GM12878 (cell line): ENCODE measurements around the gene TULP4. TPM values are rescaled to one million over a fixed set of nuclear protein-coding genes. Genes with fewer than 3 reads are reported as not detected.

Source experiments
- ATAC-seq: fragments of 200-7000 bp; cut with Tn5 transposase; 3 replicates; pipeline ENCODE4 v1.9.1; 2020; ENCODE audit warnings: mild to moderate bottlenecking, moderate library complexity
- BruUV-seq: library from RNA; stranded (reverse); fragments of 400-500 nt; replicated peaks from 2 replicates; lab custom pipeline; 2021; lab: Mats Ljungman, UMichigan
- CTCF ChIA-PET: fragments of 300-600 bp; sonication (Branson Sonifier 250); formaldehyde crosslinking; extraction: SDS; loops from one replicate; lab custom pipeline; 2021; ENCODE audit warnings: inconsistent platforms; lab: Yijun Ruan, JAX
- POLR2A ChIA-PET: fragments of 350-600 bp; formaldehyde crosslinking; extraction: SDS; loops from one replicate; lab custom pipeline; 2021; ENCODE audit warnings: inconsistent platforms; lab: Charles Lee
- RAD21 ChIA-PET: fragments of 300-600 bp; sonication (Branson Sonifier 250); formaldehyde crosslinking; loops from one replicate; lab custom pipeline; 2023; ENCODE audit warnings: antibody characterized with exemption; ENCODE audit not compliant: unreplicated experiment; lab: Charles Lee
- SMC1A ChIA-PET: fragments of 300-600 bp; sonication (Branson Sonifier 250); formaldehyde crosslinking; loops from one replicate; lab custom pipeline; 2023; ENCODE audit not compliant: unreplicated experiment, uncharacterized antibody; lab: Charles Lee
- DNase-seq: peaks from one replicate; pipeline ENCODE4 v3.0.0-alpha.2; 2011; ENCODE audit warnings: low read depth, low spot score
- FAIRE-seq: peaks from 3 replicates; lab custom pipeline; 2011; peaks lifted over from hg19 to GRCh38; lab: Jason Lieb, UNC
- H2AFZ ChIP-seq: 2 replicates; pipeline ENCODE4 v1.6.0; 2011; ENCODE audit warnings: low read depth, low read length, control low read depth; ENCODE audit not compliant: control insufficient read depth
- H3K27ac ChIP-seq: 2 replicates; pipeline ENCODE4 v1.5.1; 2011; ENCODE audit warnings: control low read depth; ENCODE audit not compliant: control insufficient read depth, insufficient read depth
- H3K27me3 ChIP-seq, 2 experiments: replicated peaks in 1 of 2; 2 replicates each; pipeline versions ENCODE4 v1.6.0 to v1.6.1; 2011; ENCODE audit warnings: low read length in 1 of 2; ENCODE audit not compliant: control insufficient read depth in 2 of 2, insufficient read depth in 2 of 2
- H3K36me3 ChIP-seq, 2 experiments: 2 replicates each; pipeline ENCODE4 v1.5.1; 2011; ENCODE audit warnings: low read length in 1 of 2; ENCODE audit not compliant: control insufficient read depth in 2 of 2, insufficient read depth in 2 of 2
- H3K4me1 ChIP-seq: 2 replicates; pipeline ENCODE4 v1.6.1; 2011; ENCODE audit warnings: mild to moderate bottlenecking, low read length, moderate library complexity, mixed read lengths; ENCODE audit not compliant: control insufficient read depth, insufficient read depth
- H3K4me2 ChIP-seq: 2 replicates; pipeline ENCODE4 v1.6.0; 2011; ENCODE audit warnings: control low read depth; ENCODE audit not compliant: control insufficient read depth, insufficient read depth
- H3K4me3 ChIP-seq: fragments of 200-600 bp; sonication (generic); 2 replicates; pipeline ENCODE4 v1.5.1; 2016
- H3K79me2 ChIP-seq: 2 replicates; pipeline ENCODE4 v1.6.0; 2011; ENCODE audit warnings: low read length; ENCODE audit not compliant: control insufficient read depth, insufficient read depth
- H3K9ac ChIP-seq: 2 replicates; pipeline ENCODE4 v1.8.0; 2011; ENCODE audit warnings: low read length, control low read depth, mixed read lengths; ENCODE audit not compliant: control insufficient read depth, insufficient read depth
- H3K9me3 ChIP-seq: replicated peaks from 3 replicates; pipeline ENCODE4 v1.5.1; 2011; ENCODE audit warnings: mild to moderate bottlenecking, low read length; ENCODE audit not compliant: control insufficient read depth, insufficient read depth
- H4K20me1 ChIP-seq: 2 replicates; pipeline ENCODE4 v1.6.0; 2011; ENCODE audit not compliant: control insufficient read depth, insufficient read depth
- ATF7 ChIP-seq: fragments of 450-650 bp; IDR thresholded peaks from 2 replicates; pipeline ENCODE4 v1.6.1; 2016; ENCODE audit warnings: low read depth, mild to moderate bottlenecking
- BACH1 ChIP-seq: fragments of 450-650 bp; IDR thresholded peaks from 2 replicates; pipeline ENCODE4 v1.6.1; 2017; ENCODE audit warnings: mild to moderate bottlenecking, borderline replicate concordance
- CREB1 ChIP-seq: IDR thresholded peaks from 2 replicates; pipeline ENCODE4 v1.6.1; 2012; ENCODE audit warnings: low read depth, mild to moderate bottlenecking, inconsistent platforms
- EGR1 ChIP-seq, 2 experiments: IDR thresholded peaks; 1 replicate in 1 of 2; 2 replicates in 1 of 2; pipeline ENCODE4 v1.6.1; 2011 to 2012; ENCODE audit warnings: low read depth in 2 of 2, low read length in 2 of 2, borderline replicate concordance in 1 of 2, mild to moderate bottlenecking in 1 of 2, moderate library complexity in 1 of 2
- FOXM1 ChIP-seq: IDR thresholded peaks from 2 replicates; pipeline ENCODE4 v1.6.1; 2012; ENCODE audit warnings: low read depth, mild to moderate bottlenecking, inconsistent platforms, low read length, moderate library complexity
- IKZF2 ChIP-seq, 2 experiments: fragments of 450-650 bp; IDR thresholded peaks; 2 replicates each; pipeline ENCODE4 v1.6.1; 2017; ENCODE audit warnings: mild to moderate bottlenecking in 2 of 2, moderate library complexity in 2 of 2
- MLLT1 ChIP-seq: fragments of 450-650 bp; IDR thresholded peaks from 2 replicates; pipeline ENCODE4 v1.6.1; 2016; ENCODE audit warnings: mild to moderate bottlenecking
- MTA3 ChIP-seq: IDR thresholded peaks from 2 replicates; pipeline ENCODE4 v1.6.1; 2012; ENCODE audit warnings: low read length, inconsistent platforms, borderline replicate concordance
- NFIC ChIP-seq: IDR thresholded peaks from 2 replicates; pipeline ENCODE4 v1.6.1; 2012; ENCODE audit warnings: low read depth, mild to moderate bottlenecking, inconsistent platforms, low read length, moderate library complexity
- NR2F1 ChIP-seq: fragments of 450-650 bp; conservative IDR thresholded peaks from 2 replicates; pipeline ENCODE4 v1.6.1; 2017; ENCODE audit warnings: mild to moderate bottlenecking
- NRF1 ChIP-seq: conservative IDR thresholded peaks from 2 replicates; pipeline ENCODE4 v1.6.1; 2011; ENCODE audit warnings: mild to moderate bottlenecking, low read depth, low read length, improper control_type of control experiment
- POLR2AphosphoS5 ChIP-seq: IDR thresholded peaks from 2 replicates; pipeline ENCODE4 v1.6.1; 2011; ENCODE audit warnings: mild to moderate bottlenecking, low read length, inconsistent platforms
- RAD21 ChIP-seq: IDR thresholded peaks from 2 replicates; pipeline ENCODE4 v1.6.1; 2011; ENCODE audit warnings: mild to moderate bottlenecking, low read depth, low read length, moderate library complexity; ENCODE audit not compliant: insufficient read depth
- RAD51 ChIP-seq: fragments of 450-650 bp; IDR thresholded peaks from 2 replicates; pipeline ENCODE4 v1.6.1; 2016; ENCODE audit warnings: moderate library complexity, mild to moderate bottlenecking, inconsistent platforms
- SIX5 ChIP-seq: IDR thresholded peaks from 2 replicates; pipeline ENCODE4 v1.6.1; 2011; ENCODE audit warnings: mild to moderate bottlenecking, low read depth, low read length, moderate library complexity; ENCODE audit not compliant: severe bottlenecking
- TARDBP ChIP-seq: IDR thresholded peaks from 2 replicates; pipeline ENCODE4 v1.6.1; 2016; ENCODE audit warnings: borderline replicate concordance
- TCF12 ChIP-seq: IDR thresholded peaks from 2 replicates; pipeline ENCODE4 v1.6.1; 2011; ENCODE audit warnings: low read depth, mild to moderate bottlenecking, low read length
- YY1 ChIP-seq: IDR thresholded peaks from 2 replicates; pipeline ENCODE4 v1.6.1; 2011; ENCODE audit warnings: low read depth, mild to moderate bottlenecking, low read length
- ZBTB33 ChIP-seq: fragments of 450-650 bp; IDR thresholded peaks from 2 replicates; pipeline ENCODE4 v1.6.1; 2017; ENCODE audit warnings: mild to moderate bottlenecking
- ZNF384 ChIP-seq: IDR thresholded peaks from 2 replicates; pipeline ENCODE4 v1.6.1; 2012; ENCODE audit warnings: low read depth, mild to moderate bottlenecking, low read length, improper control_type of control experiment, borderline replicate concordance
- WGBS: methylation state at CpG from one replicate; pipeline ENCODE4 v1.1.6; 2016; ENCODE audit warnings: low lambda C conversion rate; ENCODE audit not compliant: insufficient replicate concordance, insufficient coverage; ENCODE audit errors: missing lambda C conversion rate; 5-methylcytosine and 5-hydroxymethylcytosine counted together
- in situ Hi-C: fragments of 300-500 bp; cut with MboI; formaldehyde crosslinking; loops from 9 replicates; pipeline ENCODE4 v1.14.3; 2018; ENCODE audit warnings: mixed read lengths
- intact Hi-C: fragments of 100-400 bp; cut with micrococcal nuclease; formaldehyde crosslinking; loops from one replicate; pipeline ENCODE4 v1.14.2; 2022; ENCODE audit not compliant: unreplicated experiment
- polyA plus RNA-seq, 11 experiments: library from polyadenylated mRNA; depleted of rRNA in 4 of 11; unstranded in 6 of 11; stranded (reverse) in 5 of 11; fragments of >200 nt; fragmentation: Nextera tagmentation in 4 of 11; fragmentation: Illumina TruSeq in 1 of 11; extraction: Ambion mirVana in 4 of 11; extraction: Trizol in 1 of 11; gene quantifications; 1 replicate in 1 of 11; 2 replicates in 10 of 11; pipeline versions ENCODE4 v1.2.1 to v1.2.3, GENCODE V29; 2011 to 2016; ENCODE audit warnings: inconsistent platforms in 2 of 11, missing spikeins in 2 of 11, low read depth in 1 of 11
- total RNA-seq, 4 experiments: library from RNA; depleted of rRNA in 3 of 4; stranded (reverse); fragments of >200 nt in 3 of 4; fragmentation: Illumina TruSeq in 1 of 4; extraction: Trizol in 1 of 4; gene quantifications; 2 replicates each; pipeline versions ENCODE4 v1.2.1 to v1.2.3, GENCODE V29; 2013 to 2021

Gene TULP4
- total and polyA plus RNA-seq, 10 of the 15 experiments (the other 5 are each of a cell fraction or from before 2014, with no cell fraction given): 0.73 to 31.8 (median 14.0) TPM

GRCh38 chr6:158488065-158488464 lies 175.8 kb downstream of the TULP4 start:
- BruUV-seq: no TSS peak
- 72% methylated on average over 4 of the region's 4 CpGs for WGBS
- Histone ChIP-seq H2AFZ (no peak overlapping the region), H3K9ac (no peak overlapping the region), H3K4me3 (no peak overlapping the region), H3K4me2 (no peak overlapping the region), H3K4me1 (no peaks in the 10 kb centered on the region), H3K79me2 (no peaks in the 10 kb centered on the region), H3K9me3 (no peaks in the 10 kb centered on the region), H4K20me1 (no peaks in the 10 kb centered on the region), H3K27ac (no peak overlapping the region), H3K27me3 (no peaks in the 10 kb centered on the region), H3K36me3 (no peaks in the 10 kb centered on the region)
- intact Hi-C loops (no loop called here), in situ Hi-C loops (no loop called here)
- ATAC-seq: no peak
- CTCF ChIA-PET: interaction anchor here (0.6 to 0.8 kb wide), 3 partner anchors 11 to 267 kb away, joined by 3 to 4 read pairs (median 3); no protein-coding TSS in a partner anchor
- no peak for DNase-seq
- TF ChIP-seq ZNF384 (no peak), POLR2AphosphoS5 (no peak), ZBTB33 (no peak), ATF7 (no peak), YY1 (no peak), TARDBP (no peak), NRF1 (no peak), RAD51 (no peak), MTA3 (no peak), FOXM1 (no peak), SIX5 (no peak), CREB1 (no peak), NR2F1 (no peak), NFIC (no peak), EGR1 (IDR thresholded peaks at IDR 0.05; ENCODE audit: borderline replicate concordance in 1 of 2, low read depth in 2 of 2, low read length in 2 of 2) (no peak), MLLT1 (no peak), BACH1 (no peak), TCF12 (no peak), RAD21 (no peak), IKZF2 (IDR thresholded peaks at IDR 0.05) (no peak)
- SMC1A ChIA-PET: interaction anchor here (0.6 to 1.9 kb wide), 2 partner anchors 8 to 107 kb away, joined by 3 to 4 read pairs; no protein-coding TSS in a partner anchor
- POLR2A ChIA-PET: interaction anchor here (0.7 kb wide), 1 partner anchor 244 kb away, joined by 5 read pairs; no protein-coding TSS in a partner anchor
- no peak for FAIRE-seq
- RAD21 ChIA-PET: no interaction called here
